Measurements from ENCODE around the gene DPYSL4. TPM values are rescaled to one million over a fixed set of nuclear protein-coding genes. Genes with fewer than 3 reads are reported as not detected.

DPYSL4 gene
- total RNA-seq, 1 experiment from 2014 or later, result 9.9 TPM

DNA sequence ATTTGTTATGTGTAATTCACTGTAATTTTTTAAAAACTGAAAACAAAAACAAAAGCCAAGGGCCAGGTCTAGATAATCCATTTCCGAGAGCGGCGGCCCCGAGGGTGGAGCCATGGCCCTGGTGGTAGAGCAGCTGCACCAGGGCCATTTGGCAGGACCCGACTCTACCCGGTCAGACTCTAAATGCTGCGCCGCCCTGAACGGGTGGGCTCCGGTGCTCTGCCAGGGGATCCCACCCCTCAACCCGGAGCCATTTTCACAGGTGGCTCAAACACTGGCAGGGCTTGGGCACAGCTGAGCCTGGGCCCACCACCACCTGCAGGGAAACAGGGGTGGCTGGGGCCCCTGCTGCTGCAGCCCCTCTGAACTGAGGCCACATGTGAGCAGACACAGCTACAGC, 56.9 kb downstream of the DPYSL4 start:
- Histone ChIP-seq H3K4me3 (ENCODE audit: low read depth in 2 of 2, low read length in 2 of 2) (no peak overlapping the region), H3K9me3 (ENCODE audit: control insufficient read depth, insufficient read depth, low read depth, low read length) (no peaks in the 10 kb centered on the region), H3K27ac (ENCODE audit: low read length) (no peak overlapping the region), H3K27me3 (ENCODE audit: control insufficient read depth, insufficient read depth, low read length) (no peaks in the 10 kb centered on the region), H3K4me1 (ENCODE audit: control insufficient read depth, insufficient read depth, low read length) (peaks cover 5% of the 10 kb centered on the region; the same call in 1 of the 2 replicates), H3K36me3 (ENCODE audit: control insufficient read depth, insufficient read depth, low read length) (no peaks in the 10 kb centered on the region)
- DNase-seq (ENCODE audit: low read depth, low spot score) (no peak), ATAC-seq (no peak)
- CTCF ChIA-PET, result interaction anchor here (0.6 kb wide), 1 partner anchor 39 kb away, joined by 3 read pairs; no protein-coding TSS in a partner anchor
- POLR2A ChIA-PET, result no interaction called here
- in situ Hi-C loops (cut with HindIII; ENCODE audit: low pct_unique_long_range_greater_than_20kb, low sequenced_read_pairs) (no loop called here), intact Hi-C loops (cut with micrococcal nuclease; ENCODE audit: unreplicated experiment) (no loop called here)
- TF ChIP-seq TCF7L2 (IDR thresholded peaks at IDR 0.05; ENCODE audit: low read depth, low read length), result no peak
- TF ChIP-seq SIN3A (IDR thresholded peaks at IDR 0.05; ENCODE audit: borderline replicate concordance, insufficient read depth, low read depth, low read length), result no peak
- TF ChIP-seq, protein P1, sequence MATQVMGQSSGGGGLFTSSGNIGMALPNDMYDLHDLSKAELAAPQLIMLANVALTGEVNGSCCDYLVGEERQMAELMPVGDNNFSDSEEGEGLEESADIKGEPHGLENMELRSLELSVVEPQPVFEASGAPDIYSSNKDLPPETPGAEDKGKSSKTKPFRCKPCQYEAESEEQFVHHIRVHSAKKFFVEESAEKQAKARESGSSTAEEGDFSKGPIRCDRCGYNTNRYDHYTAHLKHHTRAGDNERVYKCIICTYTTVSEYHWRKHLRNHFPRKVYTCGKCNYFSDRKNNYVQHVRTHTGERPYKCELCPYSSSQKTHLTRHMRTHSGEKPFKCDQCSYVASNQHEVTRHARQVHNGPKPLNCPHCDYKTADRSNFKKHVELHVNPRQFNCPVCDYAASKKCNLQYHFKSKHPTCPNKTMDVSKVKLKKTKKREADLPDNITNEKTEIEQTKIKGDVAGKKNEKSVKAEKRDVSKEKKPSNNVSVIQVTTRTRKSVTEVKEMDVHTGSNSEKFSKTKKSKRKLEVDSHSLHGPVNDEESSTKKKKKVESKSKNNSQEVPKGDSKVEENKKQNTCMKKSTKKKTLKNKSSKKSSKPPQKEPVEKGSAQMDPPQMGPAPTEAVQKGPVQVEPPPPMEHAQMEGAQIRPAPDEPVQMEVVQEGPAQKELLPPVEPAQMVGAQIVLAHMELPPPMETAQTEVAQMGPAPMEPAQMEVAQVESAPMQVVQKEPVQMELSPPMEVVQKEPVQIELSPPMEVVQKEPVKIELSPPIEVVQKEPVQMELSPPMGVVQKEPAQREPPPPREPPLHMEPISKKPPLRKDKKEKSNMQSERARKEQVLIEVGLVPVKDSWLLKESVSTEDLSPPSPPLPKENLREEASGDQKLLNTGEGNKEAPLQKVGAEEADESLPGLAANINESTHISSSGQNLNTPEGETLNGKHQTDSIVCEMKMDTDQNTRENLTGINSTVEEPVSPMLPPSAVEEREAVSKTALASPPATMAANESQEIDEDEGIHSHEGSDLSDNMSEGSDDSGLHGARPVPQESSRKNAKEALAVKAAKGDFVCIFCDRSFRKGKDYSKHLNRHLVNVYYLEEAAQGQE (IDR thresholded peaks at IDR 0.05; ENCODE audit: insufficient read depth in 1 of 2, low read depth in 2 of 2, low read length in 1 of 2), result no peak
- TF ChIP-seq, protein P2, sequence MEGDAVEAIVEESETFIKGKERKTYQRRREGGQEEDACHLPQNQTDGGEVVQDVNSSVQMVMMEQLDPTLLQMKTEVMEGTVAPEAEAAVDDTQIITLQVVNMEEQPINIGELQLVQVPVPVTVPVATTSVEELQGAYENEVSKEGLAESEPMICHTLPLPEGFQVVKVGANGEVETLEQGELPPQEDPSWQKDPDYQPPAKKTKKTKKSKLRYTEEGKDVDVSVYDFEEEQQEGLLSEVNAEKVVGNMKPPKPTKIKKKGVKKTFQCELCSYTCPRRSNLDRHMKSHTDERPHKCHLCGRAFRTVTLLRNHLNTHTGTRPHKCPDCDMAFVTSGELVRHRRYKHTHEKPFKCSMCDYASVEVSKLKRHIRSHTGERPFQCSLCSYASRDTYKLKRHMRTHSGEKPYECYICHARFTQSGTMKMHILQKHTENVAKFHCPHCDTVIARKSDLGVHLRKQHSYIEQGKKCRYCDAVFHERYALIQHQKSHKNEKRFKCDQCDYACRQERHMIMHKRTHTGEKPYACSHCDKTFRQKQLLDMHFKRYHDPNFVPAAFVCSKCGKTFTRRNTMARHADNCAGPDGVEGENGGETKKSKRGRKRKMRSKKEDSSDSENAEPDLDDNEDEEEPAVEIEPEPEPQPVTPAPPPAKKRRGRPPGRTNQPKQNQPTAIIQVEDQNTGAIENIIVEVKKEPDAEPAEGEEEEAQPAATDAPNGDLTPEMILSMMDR (IDR thresholded peaks at IDR 0.05), result no peak
- TF ChIP-seq POLR2AphosphoS5 (IDR thresholded peaks at IDR 0.05; ENCODE audit: low read depth, low read length), result no peak
- BruUV-seq (replicated peaks), result no TSS peak

DNA sequence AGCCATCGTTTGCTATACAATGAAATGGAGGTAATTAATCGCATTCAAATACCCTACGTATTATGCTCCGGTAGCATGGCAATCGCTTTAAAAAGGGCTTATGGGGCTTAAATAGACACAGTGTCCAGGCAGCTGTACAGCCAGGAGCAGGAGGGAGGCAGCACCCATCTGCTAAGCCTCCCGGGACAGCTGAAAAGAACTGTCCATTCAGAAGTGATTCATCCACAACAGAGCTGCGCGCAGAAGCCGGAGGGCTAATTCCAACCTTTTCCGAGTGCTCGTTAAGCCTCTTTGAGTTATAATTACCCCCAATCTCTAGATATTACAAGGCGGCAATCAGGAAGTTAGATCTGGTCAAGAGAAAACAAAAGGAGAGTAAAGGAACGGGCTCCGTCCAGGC, 58.3 kb downstream of the DPYSL4 start:
- no peak overlapping the region for H3K4me3 ChIP-seq (ENCODE audit: low read depth in 2 of 2, low read length in 2 of 2)
- H3K4me1 ChIP-seq (ENCODE audit: control insufficient read depth, insufficient read depth, low read length), result peaks cover 5% of the 10 kb centered on the region; the same call in 1 of the 2 replicates
- ATAC-seq (no peak), DNase-seq (ENCODE audit: low read depth, low spot score) (no peak)
- H3K27me3 ChIP-seq (ENCODE audit: control insufficient read depth, insufficient read depth, low read length), result no peaks in the 10 kb centered on the region
- no peaks in the 10 kb centered on the region for H3K9me3 ChIP-seq (ENCODE audit: control insufficient read depth, insufficient read depth, low read depth, low read length)
- intact Hi-C loops (cut with micrococcal nuclease; ENCODE audit: unreplicated experiment), result no loop called here
- in situ Hi-C loops (cut with HindIII; ENCODE audit: low pct_unique_long_range_greater_than_20kb, low sequenced_read_pairs), result no loop called here
- H3K27ac ChIP-seq (ENCODE audit: low read length), result no peak overlapping the region
- no peaks in the 10 kb centered on the region for H3K36me3 ChIP-seq (ENCODE audit: control insufficient read depth, insufficient read depth, low read length)
- no TSS peak for BruUV-seq (replicated peaks)
- TF ChIP-seq POLR2AphosphoS5 (IDR thresholded peaks at IDR 0.05; ENCODE audit: low read depth, low read length) (no peak), SIN3A (IDR thresholded peaks at IDR 0.05; ENCODE audit: borderline replicate concordance, insufficient read depth, low read depth, low read length) (no peak), TCF7L2 (IDR thresholded peaks at IDR 0.05; ENCODE audit: low read depth, low read length) (no peak)
- TF ChIP-seq, protein P2 (IDR thresholded peaks at IDR 0.05), result no peak
- TF ChIP-seq, protein P1 (IDR thresholded peaks at IDR 0.05; ENCODE audit: insufficient read depth in 1 of 2, low read depth in 2 of 2, low read length in 1 of 2), result no peak
- ChIA-PET POLR2A (no interaction called here), CTCF (no interaction called here)

All from Panc1 (cell line).